Globus pallidus (tissue), 1 donor: ENCODE results near the gene KIR3DL3.
"Not testable (repeated sequence)": the region's sequence is repeated elsewhere in the genome, so short reads cannot be mapped to it uniquely, and the experiment has no call there.

Source experiments
- DNase-seq: peaks from one replicate; pipeline ENCODE4 v3.0.0-alpha.2; 2015; ENCODE audit warnings: low spot score

KIR3DL3 gene

GRCh38 chr19:54731191-54731590 lies 6.9 kb downstream of the KIR3DL3 start:
- no peak for DNase-seq

- not testable (repeated sequence) for DNase-seq
Measured at GRCh38 chr19:54738306-54738705, 14.1 kb downstream of the KIR3DL3 start, which contains the start of gene KIR2DL3. Gene KIR2DL3 (plus strand): TSS chr19:54738513. CDS start chr19:54738546, 33 bp downstream.

- DNase-seq: no peak
Measured at GRCh38 chr19:54738715-54739114, 14.5 kb downstream of the KIR3DL3 start.

- no peak for DNase-seq
Measured at GRCh38 chr19:54739587-54740497, 15.6 kb downstream of the KIR3DL3 start.

- DNase-seq: not testable (repeated sequence)
Measured at GRCh38 chr19:54741950-54742349, 17.7 kb downstream of the KIR3DL3 start.

- not testable (repeated sequence) for DNase-seq
Measured at GRCh38 chr19:54744080-54744479, 19.8 kb downstream of the KIR3DL3 start.

GRCh38 chr19:54747614-54748322 lies 23.5 kb downstream of the KIR3DL3 start:
- DNase-seq: not testable (repeated sequence)

- DNase-seq: not testable (repeated sequence)
Measured at GRCh38 chr19:54750276-54750675, 26.0 kb downstream of the KIR3DL3 start.

GRCh38 chr19:54756204-54757110 lies 32.2 kb downstream of the KIR3DL3 start:
- DNase-seq: not testable (repeated sequence)

- not testable (repeated sequence) for DNase-seq
Measured at GRCh38 chr19:54758577-54758976, 34.3 kb downstream of the KIR3DL3 start.

- DNase-seq: not testable (repeated sequence)
Measured at GRCh38 chr19:54764219-54764618, 40.0 kb downstream of the KIR3DL3 start.

- not testable (repeated sequence) for DNase-seq
Measured at GRCh38 chr19:54766464-54766863, 42.2 kb downstream of the KIR3DL3 start.

GRCh38 chr19:54769646-54770045 lies 45.4 kb downstream of the KIR3DL3 start, which contains the start of gene KIR2DL1:
Gene KIR2DL1 (plus strand): TSS chr19:54769793. CDS start chr19:54769851, 58 bp downstream.
- DNase-seq: not testable (repeated sequence)

- DNase-seq: not testable (repeated sequence)
Measured at GRCh38 chr19:54770511-54770910, 46.3 kb downstream of the KIR3DL3 start.

- not testable (repeated sequence) for DNase-seq
Measured at GRCh38 chr19:54771018-54771960, 47.0 kb downstream of the KIR3DL3 start.

GRCh38 chr19:54772666-54773065 lies 48.4 kb downstream of the KIR3DL3 start:
- not testable (repeated sequence) for DNase-seq

- DNase-seq: not testable (repeated sequence)
Measured at GRCh38 chr19:54775095-54775815, 51.0 kb downstream of the KIR3DL3 start.

GRCh38 chr19:54775830-54776229 lies 51.6 kb downstream of the KIR3DL3 start:
- DNase-seq: not testable (repeated sequence)

- DNase-seq: not testable (repeated sequence)
Measured at GRCh38 chr19:54777851-54778250, 53.6 kb downstream of the KIR3DL3 start.

- not testable (repeated sequence) for DNase-seq
Measured at GRCh38 chr19:54778896-54779295, 54.7 kb downstream of the KIR3DL3 start.
